Breast epithelium (tissue), 4 donors: ENCODE results near the gene CRY1. TPM values are rescaled to one million over a fixed set of nuclear protein-coding genes. Genes with fewer than 3 reads are reported as not detected.

Experiments
- DNase-seq, 2 donors: peaks; one replicate each; pipeline ENCODE4 v3.0.0-alpha.2; 2019; ENCODE audit warnings: low spot score in 2 of 2
- H3K27ac ChIP-seq, 2 donors: fragments of 200-600 bp; sonication (generic) in 1 of 2; one replicate each; pipeline ENCODE4 v1.5.1; 2016 to 2019; ENCODE audit warnings: mild to moderate bottlenecking in 1 of 2
- H3K27me3 ChIP-seq, 2 donors: fragments of 200-600 bp; sonication (generic) in 1 of 2; one replicate each; pipeline versions ENCODE4 v1.5.1 to v1.6.0; 2017 to 2019; ENCODE audit warnings: control low read depth in 1 of 2, mild to moderate bottlenecking in 1 of 2
- H3K36me3 ChIP-seq: fragments of 200-600 bp; one replicate; pipeline ENCODE4 v1.5.1; 2019
- H3K4me1 ChIP-seq, 2 donors: fragments of 200-600 bp; sonication (generic); one replicate each; pipeline ENCODE4 v1.5.1; 2016 to 2019; ENCODE audit warnings: control low read depth in 1 of 2
- H3K4me3 ChIP-seq, 3 donors: fragments of 200-600 bp; sonication (generic); 1 replicate in 2 of 3; 2 replicates in 1 of 3; pipeline ENCODE4 v1.5.1; 2016 to 2019; ENCODE audit warnings: mild to moderate bottlenecking in 3 of 3, moderate library complexity in 2 of 3
- H3K9me3 ChIP-seq, 2 donors: fragments of 200-600 bp; sonication (generic) in 1 of 2; one replicate each; pipeline ENCODE4 v1.5.1; 2016 to 2019; ENCODE audit warnings: control low read depth in 1 of 2
- CTCF ChIP-seq, 3 donors: fragments of 450-650 bp; IDR thresholded peaks; one replicate each; pipeline ENCODE4 v1.5.1; 2016 to 2017; ENCODE audit warnings: antibody characterized with exemption in 3 of 3, mild to moderate bottlenecking in 3 of 3, moderate library complexity in 3 of 3
- POLR2A ChIP-seq: fragments of 450-650 bp; IDR thresholded peaks from one replicate; pipeline ENCODE4 v1.6.1; 2016; ENCODE audit warnings: antibody characterized with exemption, mild to moderate bottlenecking, moderate library complexity
- POLR2AphosphoS5 ChIP-seq, 3 donors: sonication (generic); formaldehyde crosslinking; IDR thresholded peaks; one replicate each; pipeline ENCODE4 v1.6.1; 2017; ENCODE audit warnings: antibody characterized with exemption in 3 of 3
- intact Hi-C: fragments of 100-400 bp; cut with DNase I; formaldehyde crosslinking; loops from one replicate; pipeline ENCODE4 v1.15.1; 2023; ENCODE audit warnings: low total_unique reads
- total RNA-seq, 3 donors: library from RNA; depleted of rRNA; stranded (reverse); fragments of >200 nt; gene quantifications; one replicate each; pipeline ENCODE4 v1.1.0, GENCODE V29; 2016

Gene CRY1
- total RNA-seq, 3 donors from 2014 or later: 24.0 to 81.5 (median 47.5) TPM

GRCh38 chr12:106985479-106985878 is 107.9 kb downstream of the CRY1 start:
- Histone ChIP-seq H3K4me3 (peak overlapping the region in 1 of 3 donors; percentile 89), H3K27ac (no peak overlapping the region), H3K36me3 (no peaks in the 10 kb centered on the region), H3K27me3 (no peaks in the 10 kb centered on the region), H3K9me3 (no peaks in the 10 kb centered on the region), H3K4me1 (peaks cover 5 to 17% of the 10 kb centered on the region in 2 donors)
- no peak for DNase-seq
- intact Hi-C loops: loop anchor here (10.0 kb wide), 1 partner anchor 109 kb away; the partner anchor contains the start of gene CRY1
- TF ChIP-seq CTCF (IDR thresholded peaks at IDR 0.05) (no peak), POLR2A (no peak), POLR2AphosphoS5 (IDR thresholded peaks at IDR 0.05) (no peak)

- no peaks in the 10 kb centered on the region for H3K27me3 ChIP-seq
- no peaks in the 10 kb centered on the region for H3K36me3 ChIP-seq
- no peak overlapping the region for H3K27ac ChIP-seq
- no peak overlapping the region for H3K4me3 ChIP-seq
- peaks cover 5 to 17% of the 10 kb centered on the region in 2 donors for H3K4me1 ChIP-seq
- H3K9me3 ChIP-seq: no peaks in the 10 kb centered on the region
- TF ChIP-seq POLR2A (no peak), POLR2AphosphoS5 (IDR thresholded peaks at IDR 0.05) (no peak), CTCF (IDR thresholded peaks at IDR 0.05) (no peak)
- DNase-seq: no peak
- intact Hi-C loops: loop anchor here (5.0 to 10.0 kb wide), 2 partner anchors 110 to 1638 kb away; partner anchors contain the start of gene CRY1
Measured at GRCh38 chr12:106984588-106985137, 108.7 kb downstream of the CRY1 start.

- H3K4me3 ChIP-seq: no peak overlapping the region
- H3K36me3 ChIP-seq: no peaks in the 10 kb centered on the region
- no peaks in the 10 kb centered on the region for H3K9me3 ChIP-seq
- no peaks in the 10 kb centered on the region for H3K27me3 ChIP-seq
- intact Hi-C loops: loop anchor here (5.0 to 10.0 kb wide), 2 partner anchors 113 to 1640 kb away; partner anchors contain the start of gene CRY1
- no peak for DNase-seq
- peak overlapping the region; percentile 57 to 59 for H3K27ac ChIP-seq
- TF ChIP-seq POLR2AphosphoS5 (IDR thresholded peaks at IDR 0.05) (no peak), POLR2A (no peak)
- H3K4me1 ChIP-seq: peaks cover 5 to 10% of the 10 kb centered on the region in 2 donors
Measured at GRCh38 chr12:106982229-106982628, 111.1 kb downstream of the CRY1 start.

GRCh38 chr12:106981788-106982187 is 111.6 kb downstream of the CRY1 start:
- DNase-seq: no peak
- TF ChIP-seq POLR2AphosphoS5 (IDR thresholded peaks at IDR 0.05) (peak in 1 of 3 donors; percentile 56), CTCF (IDR thresholded peaks at IDR 0.05) (no peak)
- H3K36me3 ChIP-seq: no peaks in the 10 kb centered on the region
- no peaks in the 10 kb centered on the region for H3K9me3 ChIP-seq
- no peaks in the 10 kb centered on the region for H3K27me3 ChIP-seq
- peaks cover 5 to 10% of the 10 kb centered on the region in 2 donors for H3K4me1 ChIP-seq
- no peak overlapping the region for H3K4me3 ChIP-seq
- intact Hi-C loops: loop anchor here (5.0 to 10.0 kb wide), 2 partner anchors 113 to 1641 kb away; partner anchors contain the start of gene CRY1
- peak overlapping the region; percentile 57 to 73 for H3K27ac ChIP-seq

GRCh38 chr12:106980944-106981343 is 112.4 kb downstream of the CRY1 start:
- H3K9me3 ChIP-seq: no peaks in the 10 kb centered on the region
- H3K36me3 ChIP-seq: no peaks in the 10 kb centered on the region
- no peak overlapping the region for H3K4me3 ChIP-seq
- peaks cover 5% of the 10 kb centered on the region in 2 donors for H3K4me1 ChIP-seq
- no peak for DNase-seq
- intact Hi-C loops: loop anchor here (5.0 to 10.0 kb wide), 2 partner anchors 114 to 1641 kb away; partner anchors contain the start of gene CRY1
- peak overlapping the region; percentile 57 to 73 for H3K27ac ChIP-seq
- TF ChIP-seq POLR2A (no peak), POLR2AphosphoS5 (IDR thresholded peaks at IDR 0.05) (no peak), CTCF (IDR thresholded peaks at IDR 0.05) (no peak)
- H3K27me3 ChIP-seq: no peaks in the 10 kb centered on the region
